ENCODE data around the gene ASB5.
"Not testable (repeated sequence)": the region's sequence is repeated elsewhere in the genome, so short reads cannot be mapped to it uniquely, and the experiment has no call there.

ASB5 gene

DNA sequence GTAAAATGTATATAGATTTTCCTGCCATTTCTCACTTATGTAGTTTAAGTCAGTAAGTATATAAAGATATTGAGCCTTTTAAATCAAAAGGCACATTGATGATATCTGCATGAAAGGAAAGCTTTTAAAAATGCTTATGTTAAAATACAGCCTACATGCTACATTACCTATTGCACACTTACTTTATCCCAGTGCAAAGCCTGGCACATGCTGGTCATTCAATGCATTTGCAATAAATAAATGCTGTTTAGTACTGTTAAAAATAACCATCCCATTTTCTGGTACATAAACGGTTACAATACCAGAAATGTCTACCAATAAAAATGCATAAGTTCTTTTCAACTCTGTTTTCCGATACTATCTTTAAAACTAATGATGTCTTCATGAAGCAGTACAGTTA, 51.5 kb downstream of the ASB5 start:
- no peak for DNase-seq (ENCODE audit: low spot score)

DNA sequence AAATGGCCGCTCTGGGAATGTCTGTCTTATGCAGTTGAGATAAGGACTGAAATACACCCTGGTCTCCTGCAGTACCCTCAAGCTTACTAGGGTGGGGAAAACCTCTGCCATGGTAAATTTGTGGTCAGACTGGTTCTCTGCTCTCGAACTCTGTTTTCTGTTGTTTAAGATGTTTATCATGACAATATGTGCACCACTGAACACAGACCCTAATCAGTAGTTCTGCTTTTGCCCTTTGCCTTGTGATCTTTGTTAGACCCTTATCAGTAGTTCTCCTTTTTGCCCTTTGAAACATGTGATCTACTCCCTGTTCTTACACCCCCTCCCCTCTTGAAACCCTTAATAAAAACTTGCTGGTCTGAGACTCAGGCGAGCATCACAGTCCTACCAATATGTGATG, 56.7 kb downstream of the ASB5 start:
- not testable (repeated sequence) for DNase-seq (ENCODE audit: low spot score)

DNA sequence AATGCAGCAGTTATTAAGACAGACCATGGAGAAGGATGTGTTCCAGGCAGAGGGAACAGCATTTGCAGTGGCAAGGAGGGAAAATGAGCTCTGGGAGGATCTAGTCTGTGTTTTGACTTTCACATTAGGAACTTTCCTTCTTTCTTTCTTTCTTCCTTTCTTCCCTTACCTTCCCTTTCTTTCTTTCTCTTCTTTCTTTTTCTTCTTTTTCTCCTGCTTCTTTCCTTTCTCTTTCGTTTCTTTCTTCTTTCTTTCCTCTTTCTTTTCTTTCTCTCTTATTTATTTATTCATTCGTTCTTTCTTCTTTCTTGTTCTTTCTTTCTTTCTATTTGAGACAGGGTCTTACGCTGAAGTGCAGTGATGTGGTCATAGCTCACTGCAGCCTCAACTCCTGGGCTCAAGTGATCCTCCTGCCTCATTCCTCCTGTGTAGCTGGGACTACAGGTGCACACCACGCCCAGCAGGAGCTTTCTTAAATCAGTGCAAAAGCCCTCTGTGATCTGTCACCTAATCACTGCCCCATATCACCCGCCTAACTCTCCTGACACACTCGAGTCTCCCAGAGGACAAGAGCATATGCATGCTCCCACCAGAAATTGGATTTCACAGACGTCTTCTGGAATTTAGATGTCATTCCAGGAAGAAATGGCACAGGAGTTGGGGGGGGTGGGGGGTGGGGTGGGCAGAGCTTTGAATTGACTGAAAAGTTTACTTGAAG, 58.3 kb downstream of the ASB5 start:
- DNase-seq (ENCODE audit: low spot score): no peak

DNA sequence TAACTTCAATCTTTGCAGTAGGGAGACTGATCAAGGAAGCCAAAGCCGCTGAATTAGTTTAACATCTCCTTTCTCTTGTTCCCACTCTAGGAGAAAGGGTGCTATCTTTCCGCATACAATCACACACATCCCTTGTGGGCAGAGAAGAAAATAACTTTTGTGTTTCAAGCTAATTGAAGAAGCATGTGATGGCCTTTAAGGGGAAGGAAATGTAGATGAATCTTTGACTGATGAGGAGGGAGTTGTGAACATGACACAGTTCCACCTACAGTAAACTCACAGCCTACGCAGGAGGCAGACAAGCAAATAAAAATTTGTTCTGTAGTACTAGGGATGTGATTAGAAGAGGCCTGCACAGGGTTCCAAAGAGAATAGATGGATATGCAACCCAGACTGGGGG, 58.9 kb downstream of the ASB5 start:
- DNase-seq (ENCODE audit: low spot score): no peak

DNA sequence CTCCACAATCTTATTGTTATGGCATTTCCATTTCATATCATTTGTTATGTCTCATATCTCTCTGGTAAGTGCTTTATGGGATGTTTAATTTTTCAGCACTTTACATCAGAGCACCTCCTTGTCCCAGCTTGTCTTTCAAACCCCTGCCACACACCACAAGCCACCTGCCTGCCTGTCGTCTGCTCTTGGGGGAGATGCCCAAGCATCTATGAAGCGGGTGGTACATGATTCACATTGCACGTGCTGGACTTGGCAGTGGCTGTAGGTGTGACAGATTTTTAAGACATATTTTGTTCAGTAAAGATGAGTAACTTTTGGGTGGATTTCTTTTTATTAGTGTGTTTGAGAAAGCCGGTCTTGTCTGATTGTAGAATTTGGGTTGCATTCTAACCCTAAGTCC, 59.5 kb downstream of the ASB5 start:
- DNase-seq (ENCODE audit: low spot score): no peak

DNA sequence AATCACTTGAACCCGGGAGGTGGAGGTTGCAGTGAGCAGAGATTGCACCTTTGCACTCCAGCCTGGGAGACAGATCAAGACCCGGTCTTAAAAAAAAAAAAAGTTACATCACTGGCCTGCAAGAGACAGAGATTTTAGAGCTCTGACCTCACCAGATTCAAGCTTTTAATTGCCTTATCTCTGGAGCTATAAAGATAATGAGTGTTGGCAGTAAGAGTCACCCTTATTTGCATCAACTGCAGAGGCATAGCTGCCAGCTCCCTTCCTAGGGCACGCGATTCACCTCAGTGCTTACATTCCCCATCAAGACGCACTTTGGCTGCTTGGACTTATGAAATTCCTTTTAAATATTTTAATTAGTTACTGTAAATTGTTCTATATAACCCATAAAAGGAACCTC, 61.2 kb downstream of the ASB5 start:
- no peak for DNase-seq (ENCODE audit: low spot score)

DNA sequence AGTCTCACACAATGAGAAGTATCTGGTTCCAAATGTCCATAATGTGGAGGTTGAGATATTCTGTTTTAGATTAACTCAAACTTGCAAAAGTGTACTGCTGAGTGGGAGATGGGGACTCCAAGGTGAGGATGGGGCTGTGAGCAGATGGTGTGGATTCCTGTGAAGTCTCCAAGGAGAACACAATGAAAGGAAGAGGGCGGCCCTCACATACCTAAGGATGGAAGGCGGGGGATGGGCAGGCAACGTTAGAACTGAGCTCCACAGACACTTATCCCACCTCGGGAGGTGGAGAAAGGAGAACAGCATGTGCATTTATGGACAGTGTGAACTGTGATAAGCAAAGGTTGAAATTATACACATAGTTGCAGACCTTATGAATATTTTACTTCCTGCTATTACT, 63.7 kb downstream of the ASB5 start:
- DNase-seq (ENCODE audit: low spot score): no peak

DNA sequence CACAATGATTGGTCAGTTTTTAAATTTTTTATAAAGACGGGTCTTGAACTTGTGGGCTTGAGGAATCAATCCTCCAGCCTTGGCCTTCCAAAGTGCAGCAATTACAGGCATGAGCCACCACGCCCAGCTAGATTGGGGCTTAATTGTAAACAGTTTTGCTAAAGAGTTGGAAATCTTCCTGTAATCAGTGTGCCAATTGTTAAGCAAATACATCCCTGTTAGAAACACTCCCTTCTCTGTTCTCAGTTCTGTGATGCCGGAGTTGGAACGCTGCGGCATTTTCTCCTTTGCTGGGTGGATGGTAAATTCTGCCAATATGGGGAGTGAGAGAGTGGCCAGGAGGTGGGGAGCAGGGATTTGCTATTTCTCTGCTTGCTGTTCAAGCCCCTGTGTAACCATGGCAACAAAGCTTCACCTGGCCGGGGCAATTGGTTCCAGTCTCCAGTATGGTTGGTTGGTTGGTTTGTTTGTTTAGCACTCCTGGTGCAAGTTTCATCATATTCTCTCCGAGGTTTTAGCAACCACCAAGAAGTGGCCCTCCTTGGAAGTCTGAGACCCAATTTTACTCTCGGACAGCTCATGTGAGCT, 70.6 kb downstream of the ASB5 start:
- DNase-seq (ENCODE audit: low spot score): no peak

DNA sequence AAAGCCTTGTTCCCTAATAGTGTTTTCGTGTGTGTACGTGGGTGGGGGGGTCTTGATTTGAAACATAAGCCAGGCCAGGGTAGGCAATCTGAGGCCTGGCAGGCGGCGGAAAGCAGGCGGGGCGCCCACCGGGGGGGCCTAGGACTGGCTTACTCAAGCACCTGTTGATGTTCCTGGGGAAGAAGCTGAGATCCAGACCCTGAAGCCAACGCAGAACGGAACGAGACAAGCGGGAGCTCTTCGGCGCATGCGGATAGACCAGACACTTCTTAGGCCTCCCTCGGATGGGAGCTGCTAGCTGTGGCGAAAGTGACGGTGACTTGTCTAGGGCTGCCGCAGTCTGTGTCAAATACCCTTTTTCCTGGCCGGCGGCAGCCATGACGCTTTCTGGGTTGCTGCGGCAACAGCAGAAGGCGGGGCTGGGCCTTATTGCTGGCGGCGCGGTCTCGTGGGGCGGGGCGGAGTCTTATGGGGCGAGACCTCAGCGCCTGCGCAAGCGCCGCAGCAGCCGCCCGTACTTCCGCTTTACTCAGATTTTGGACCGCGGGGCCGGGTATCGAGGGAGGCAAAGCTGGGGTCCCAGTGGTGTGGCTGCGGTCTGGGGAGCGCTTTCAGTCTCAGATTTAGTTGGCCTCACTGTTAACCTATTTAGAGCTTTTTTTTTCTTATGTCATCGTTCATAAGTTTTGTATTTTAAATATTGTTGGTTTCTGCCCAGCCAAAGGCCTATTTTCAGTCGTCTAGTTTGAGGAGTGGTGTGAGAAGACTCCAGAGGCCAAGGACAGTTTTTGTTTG, 73.6 kb downstream of the ASB5 start, which contains the start of gene SPATA4:
SPATA4 (minus strand) TSS at position 402 of the 795 bp plus-strand sequence; CDS start at position 379, 23 bp downstream.
- peak; percentile 92 for DNase-seq (ENCODE audit: low spot score)

DNA sequence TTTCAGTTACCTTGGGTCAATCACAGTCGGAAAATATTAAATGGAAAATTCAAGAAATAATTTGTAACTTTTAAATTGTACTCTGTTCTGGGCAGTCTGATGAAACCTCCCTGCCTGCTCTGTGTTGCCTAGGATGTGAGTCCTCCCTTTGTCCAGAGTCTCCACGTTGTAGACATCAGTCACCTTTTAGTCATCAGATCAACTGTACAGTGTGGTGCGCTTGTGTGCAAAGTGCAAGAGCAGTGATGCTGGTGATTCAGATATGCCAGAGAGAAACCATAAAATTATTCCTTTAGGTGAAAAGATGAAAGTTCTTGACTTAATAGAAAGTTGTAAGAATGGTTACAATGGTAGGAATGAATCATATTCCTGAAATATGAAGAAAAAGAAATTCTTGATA, 75.1 kb downstream of the ASB5 start:
- no peak for DNase-seq (ENCODE audit: low spot score)

DNA sequence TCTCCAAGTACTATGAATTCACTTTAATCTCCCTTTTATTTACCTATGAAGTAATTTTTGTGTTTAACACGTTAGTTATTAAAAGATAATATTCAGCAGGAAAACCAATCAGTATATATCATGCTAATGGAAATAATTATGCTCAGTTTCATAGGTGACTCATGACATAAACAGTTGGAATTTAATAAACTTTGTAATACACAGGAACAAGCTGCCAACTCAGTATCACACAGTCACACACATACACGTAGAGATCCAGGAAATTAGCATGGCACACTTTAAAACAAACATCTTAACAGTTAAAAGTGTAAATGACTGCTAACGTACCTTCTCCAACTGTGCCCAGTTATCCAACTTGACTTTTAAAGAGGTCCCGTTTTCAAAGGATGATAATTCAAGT, 75.9 kb downstream of the ASB5 start:
- no peak for DNase-seq (ENCODE audit: low spot score)

DNA sequence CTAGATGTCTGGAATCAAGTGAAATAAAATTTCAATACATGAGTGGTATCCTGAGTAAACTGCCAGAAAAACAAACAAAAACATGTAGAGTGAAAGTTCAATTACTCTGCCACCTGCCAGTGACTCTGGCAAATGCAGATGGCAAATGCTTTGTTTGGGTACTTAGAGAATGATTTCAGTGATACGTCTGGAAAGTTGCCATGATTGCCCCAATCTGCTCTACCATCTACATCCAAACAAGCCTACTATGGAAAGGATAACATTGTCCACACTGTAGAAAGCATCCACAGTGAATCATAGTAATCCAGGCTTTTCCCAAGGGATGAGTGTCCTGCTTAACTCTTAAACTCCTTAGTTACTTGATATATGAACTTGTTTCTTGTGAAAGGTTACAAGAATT, 77.0 kb downstream of the ASB5 start:
- DNase-seq (ENCODE audit: low spot score): no peak

DNA sequence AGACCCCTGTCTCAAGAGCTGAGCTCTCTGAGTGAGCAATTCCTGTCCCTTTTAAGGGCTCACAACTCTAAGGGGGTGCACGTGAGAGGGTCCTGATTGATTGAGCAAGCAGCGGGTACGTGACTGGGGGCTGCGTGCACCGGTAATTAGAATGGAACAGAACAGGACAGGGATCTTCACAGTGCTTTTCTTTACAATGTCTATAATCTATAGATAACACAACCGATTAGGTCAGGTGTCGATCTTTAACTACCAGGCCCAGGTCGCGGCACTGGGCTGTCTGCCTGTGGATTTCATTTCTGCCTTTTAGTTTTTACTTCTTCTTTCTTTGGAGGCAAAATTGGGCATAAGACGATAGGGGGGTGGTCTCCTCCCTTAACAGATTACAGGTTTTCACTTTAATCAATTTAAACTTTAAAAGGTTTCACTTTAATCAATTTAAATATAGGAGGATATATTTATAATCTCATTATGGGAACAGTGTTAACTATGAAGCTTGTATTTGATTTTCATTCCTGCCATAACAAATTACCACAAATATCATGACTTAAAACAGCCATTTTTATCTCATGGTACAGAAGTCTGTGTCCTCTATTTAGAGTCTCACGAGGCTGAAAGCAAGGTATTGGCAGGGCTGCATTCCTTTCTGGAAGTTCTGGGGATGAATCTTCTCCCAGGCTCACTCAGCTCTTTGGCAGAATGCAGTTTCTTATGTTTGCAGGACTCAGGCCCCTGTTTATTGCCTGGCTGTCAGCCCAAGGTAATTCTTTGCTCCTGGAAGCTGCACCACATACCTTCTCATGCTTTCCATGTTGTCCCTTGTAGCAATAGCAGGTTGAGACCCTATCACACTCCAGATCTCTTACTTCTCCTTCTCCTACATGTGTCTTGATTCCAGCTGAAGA, 78.9 kb downstream of the ASB5 start:
- no peak for DNase-seq (ENCODE audit: low spot score)

DNA sequence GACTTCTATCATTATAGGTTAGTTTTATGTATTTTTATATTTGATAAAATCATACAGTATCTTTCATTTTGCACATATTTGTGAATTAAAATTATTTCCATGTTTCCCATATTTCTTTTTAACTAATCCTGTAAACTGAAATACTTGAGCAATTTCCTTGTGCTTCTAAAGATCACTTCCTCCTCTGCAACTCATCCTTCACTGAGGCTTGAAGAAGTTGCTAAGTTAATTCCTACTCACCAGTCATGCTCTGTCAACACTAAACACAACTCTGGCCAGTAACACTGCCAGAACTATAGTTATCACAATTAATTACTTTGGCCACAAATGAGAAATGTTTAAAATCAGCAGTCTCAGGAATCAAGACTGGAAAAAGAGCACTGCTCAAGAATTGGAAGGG, 80.4 kb downstream of the ASB5 start:
- no peak for DNase-seq (ENCODE audit: low spot score)

DNA sequence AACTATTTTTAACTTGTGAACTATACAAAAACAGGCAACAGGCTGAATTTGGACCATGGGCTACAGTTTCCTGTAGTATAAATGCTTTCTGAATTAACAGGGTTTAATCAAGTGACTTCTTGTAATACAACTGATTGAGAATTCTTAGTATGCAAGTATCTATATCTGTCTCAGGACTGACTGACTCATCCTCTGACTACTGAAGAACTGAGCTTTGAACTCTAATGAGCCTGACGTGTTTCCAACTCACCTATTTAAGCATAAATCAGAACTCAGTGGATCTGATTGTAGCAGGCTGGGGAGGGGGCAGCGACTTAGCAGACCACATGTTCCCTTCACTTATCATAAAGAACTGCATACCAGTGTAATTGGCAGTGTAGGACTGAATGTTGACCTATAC, 81.4 kb downstream of the ASB5 start:
- no peak for DNase-seq (ENCODE audit: low spot score)

DNA sequence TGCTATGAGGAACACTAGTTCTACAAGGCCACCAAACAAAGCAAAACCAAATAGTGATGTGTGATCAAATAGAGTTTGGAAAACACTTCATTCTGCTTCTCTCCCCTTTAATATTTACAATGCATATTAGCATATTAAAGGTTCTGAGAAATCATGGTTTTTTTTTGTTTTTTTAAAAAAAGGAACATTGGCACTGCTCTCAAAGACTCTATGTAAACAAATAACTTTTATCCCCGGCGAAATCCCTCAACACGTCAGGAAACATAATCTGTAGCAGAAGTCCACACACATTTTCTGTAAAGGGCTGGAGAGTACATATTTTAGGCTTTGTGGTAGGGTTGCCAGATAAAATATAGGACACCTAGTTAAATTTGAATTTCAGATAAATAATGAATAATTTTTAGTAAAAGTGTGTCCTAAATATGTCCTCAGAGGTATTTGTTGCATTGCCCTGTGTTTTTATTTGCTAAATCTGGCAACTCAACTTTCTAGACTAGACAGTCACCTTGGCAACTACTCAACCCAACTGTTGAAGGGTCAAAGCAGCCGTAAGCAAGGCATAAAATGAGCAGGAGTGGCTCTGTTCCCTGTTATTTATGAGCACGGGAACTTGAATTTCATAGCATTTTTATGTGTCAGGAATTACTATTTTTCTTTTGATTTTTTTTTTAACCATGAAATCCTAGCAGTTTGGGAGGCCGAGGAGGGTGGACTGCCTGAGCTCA, 82.2 kb downstream of the ASB5 start:
- no peak for DNase-seq (ENCODE audit: low spot score)

DNA sequence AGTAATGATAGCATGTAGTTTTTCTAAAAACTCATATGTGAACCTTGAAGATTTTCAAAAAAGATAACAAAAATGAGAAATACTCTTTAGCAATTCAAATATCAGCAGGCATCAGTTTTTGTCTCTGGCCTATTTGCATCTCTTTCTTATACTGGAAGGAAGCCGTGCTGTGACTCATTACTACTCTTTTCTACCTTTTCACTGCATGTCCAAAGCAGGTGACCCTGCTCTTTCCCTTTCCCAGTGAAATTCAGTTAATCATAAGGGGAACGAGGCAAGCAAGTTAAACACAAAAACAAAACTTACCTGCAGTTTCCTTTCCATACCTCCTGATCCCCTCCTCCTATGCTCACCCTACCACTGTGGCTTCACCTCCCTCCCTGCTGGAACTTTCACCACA, 83.0 kb downstream of the ASB5 start:
- no peak for DNase-seq (ENCODE audit: low spot score)

DNA sequence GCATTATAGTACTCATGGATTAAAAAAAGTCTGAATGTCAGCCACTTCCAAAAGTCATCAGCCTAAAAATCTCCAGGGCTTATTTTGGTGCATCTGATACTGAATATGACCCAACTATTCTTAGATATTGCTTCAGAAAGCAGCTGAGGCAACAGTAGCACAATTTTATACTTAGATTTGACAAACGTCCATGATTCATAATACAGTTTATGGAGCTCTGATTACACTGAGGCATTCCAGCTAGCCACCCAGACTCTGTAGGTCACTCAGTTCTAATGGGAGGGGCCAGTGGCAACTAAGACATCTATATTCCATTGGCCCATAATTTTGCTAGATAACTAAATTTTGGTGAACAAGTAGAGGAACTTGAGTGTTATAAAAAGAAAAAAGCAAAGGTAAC, 84.0 kb downstream of the ASB5 start:
- no peak for DNase-seq (ENCODE audit: low spot score)

Data from CD4-positive, alpha-beta T cell treated with Interleukin-15 for 4 hours (primary cell).